ENCODE measurements around the gene MPHOSPH10.

DNA sequence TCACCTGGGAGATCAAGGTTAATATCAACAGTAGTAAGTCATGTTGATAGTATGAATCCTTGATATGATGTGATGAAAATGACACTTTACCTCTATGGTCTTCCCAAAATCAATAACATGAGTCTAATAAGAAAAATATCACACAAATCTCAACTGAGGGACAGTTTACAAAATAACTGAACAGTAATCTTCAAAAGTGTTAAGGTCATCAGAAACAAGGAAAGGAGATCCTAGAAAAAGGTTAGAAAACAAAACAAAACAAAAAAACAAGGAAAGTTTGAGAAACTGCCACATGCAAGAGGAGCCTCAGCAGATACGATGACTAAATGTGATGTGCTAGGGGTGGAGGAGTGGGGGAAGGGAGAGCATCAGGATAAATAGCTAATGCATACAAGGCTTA is 16.6 kb upstream of the MPHOSPH10 start:
- TF ChIP-seq EP300 (IDR thresholded peaks at IDR 0.05): no peak
- TF ChIP-seq, protein P1, sequence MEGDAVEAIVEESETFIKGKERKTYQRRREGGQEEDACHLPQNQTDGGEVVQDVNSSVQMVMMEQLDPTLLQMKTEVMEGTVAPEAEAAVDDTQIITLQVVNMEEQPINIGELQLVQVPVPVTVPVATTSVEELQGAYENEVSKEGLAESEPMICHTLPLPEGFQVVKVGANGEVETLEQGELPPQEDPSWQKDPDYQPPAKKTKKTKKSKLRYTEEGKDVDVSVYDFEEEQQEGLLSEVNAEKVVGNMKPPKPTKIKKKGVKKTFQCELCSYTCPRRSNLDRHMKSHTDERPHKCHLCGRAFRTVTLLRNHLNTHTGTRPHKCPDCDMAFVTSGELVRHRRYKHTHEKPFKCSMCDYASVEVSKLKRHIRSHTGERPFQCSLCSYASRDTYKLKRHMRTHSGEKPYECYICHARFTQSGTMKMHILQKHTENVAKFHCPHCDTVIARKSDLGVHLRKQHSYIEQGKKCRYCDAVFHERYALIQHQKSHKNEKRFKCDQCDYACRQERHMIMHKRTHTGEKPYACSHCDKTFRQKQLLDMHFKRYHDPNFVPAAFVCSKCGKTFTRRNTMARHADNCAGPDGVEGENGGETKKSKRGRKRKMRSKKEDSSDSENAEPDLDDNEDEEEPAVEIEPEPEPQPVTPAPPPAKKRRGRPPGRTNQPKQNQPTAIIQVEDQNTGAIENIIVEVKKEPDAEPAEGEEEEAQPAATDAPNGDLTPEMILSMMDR (IDR thresholded peaks at IDR 0.05): no peak
- no peak for TF ChIP-seq POLR2A (IDR thresholded peaks at IDR 0.05; ENCODE audit: low read depth)
- TF ChIP-seq POLR2AphosphoS5 (IDR thresholded peaks at IDR 0.05): no peak

Measured in esophagus muscularis mucosa (tissue), 4 donors.